Measurements from ENCODE around the gene CXCR6. TPM values are rescaled to one million over a fixed set of nuclear protein-coding genes. Genes with fewer than 3 reads are reported as not detected.

CXCR6 gene
- polyA plus RNA-seq, 2 donors, result 0.90 to 1.6 TPM

- no peaks in the 10 kb centered on the region for H3K27me3 ChIP-seq (ENCODE audit: control insufficient read depth in 1 of 2, insufficient read depth in 2 of 2, low read length in 2 of 2)
- 89 to 91% methylated on average over 6 of the region's 6 CpGs for WGBS, 2 donors
- no peak overlapping the region for H3K27ac ChIP-seq (ENCODE audit: low read depth in 2 of 2, low read length in 1 of 2)
- no peaks in the 10 kb centered on the region for H3K4me1 ChIP-seq (ENCODE audit: control insufficient read depth in 2 of 2, insufficient read depth in 2 of 2, low read length in 1 of 2)
- H3K36me3 ChIP-seq (ENCODE audit: control insufficient read depth in 2 of 2, insufficient read depth in 2 of 2, low read length in 1 of 2), result no peaks in the 10 kb centered on the region
- no peaks in the 10 kb centered on the region for H3K9me3 ChIP-seq (ENCODE audit: control insufficient read depth in 2 of 2, insufficient read depth in 1 of 2, low read depth in 1 of 2, low read length in 1 of 2)
- no peak overlapping the region for H3K4me3 ChIP-seq (ENCODE audit: low read depth in 1 of 2, low read length in 2 of 2)
Measured at GRCh38 chr3:45909542-45909941, 33.7 kb upstream of the CXCR6 start.

- Histone ChIP-seq H3K4me1 (ENCODE audit: control insufficient read depth in 2 of 2, insufficient read depth in 2 of 2, low read length in 1 of 2) (no peaks in the 10 kb centered on the region), H3K4me3 (ENCODE audit: low read depth in 1 of 2, low read length in 2 of 2) (no peak overlapping the region), H3K9me3 (ENCODE audit: control insufficient read depth in 2 of 2, insufficient read depth in 1 of 2, low read depth in 1 of 2, low read length in 1 of 2) (no peaks in the 10 kb centered on the region), H3K27me3 (ENCODE audit: control insufficient read depth in 1 of 2, insufficient read depth in 2 of 2, low read length in 2 of 2) (no peaks in the 10 kb centered on the region), H3K27ac (ENCODE audit: low read depth in 2 of 2, low read length in 1 of 2) (no peak overlapping the region), H3K36me3 (ENCODE audit: control insufficient read depth in 2 of 2, insufficient read depth in 2 of 2, low read length in 1 of 2) (no peaks in the 10 kb centered on the region)
- 78 to 80% methylated on average over 4 of the region's 4 CpGs for WGBS, 2 donors
Measured at GRCh38 chr3:45910892-45911291, 32.4 kb upstream of the CXCR6 start.

- Histone ChIP-seq H3K4me1 (ENCODE audit: control insufficient read depth in 2 of 2, insufficient read depth in 2 of 2, low read length in 1 of 2) (peaks cover 0 to 3% of the 10 kb centered on the region in 2 donors), H3K36me3 (ENCODE audit: control insufficient read depth in 2 of 2, insufficient read depth in 2 of 2, low read length in 1 of 2) (no peaks in the 10 kb centered on the region), H3K4me3 (ENCODE audit: low read depth in 1 of 2, low read length in 2 of 2) (no peak overlapping the region), H3K27me3 (ENCODE audit: control insufficient read depth in 1 of 2, insufficient read depth in 2 of 2, low read length in 2 of 2) (no peaks in the 10 kb centered on the region), H3K9me3 (ENCODE audit: control insufficient read depth in 2 of 2, insufficient read depth in 1 of 2, low read depth in 1 of 2, low read length in 1 of 2) (no peaks in the 10 kb centered on the region), H3K27ac (ENCODE audit: low read depth in 2 of 2, low read length in 1 of 2) (no peak overlapping the region)
- 94 to 95% methylated on average over 11 of the region's 11 CpGs for WGBS, 2 donors
Measured at GRCh38 chr3:45911511-45912226, 31.6 kb upstream of the CXCR6 start.

GRCh38 chr3:45912435-45912834, 30.8 kb upstream of the CXCR6 start:
- 89 to 92% methylated on average over 6 of the region's 6 CpGs for WGBS, 2 donors
- Histone ChIP-seq H3K27ac (ENCODE audit: low read depth in 2 of 2, low read length in 1 of 2) (no peak overlapping the region), H3K4me3 (ENCODE audit: low read depth in 1 of 2, low read length in 2 of 2) (no peak overlapping the region)

GRCh38 chr3:45914362-45915058, 28.8 kb upstream of the CXCR6 start:
- Histone ChIP-seq H3K4me3 (ENCODE audit: low read depth in 1 of 2, low read length in 2 of 2) (no peak overlapping the region), H3K27ac (ENCODE audit: low read depth in 2 of 2, low read length in 1 of 2) (no peak overlapping the region)
- 83 to 92% methylated on average over 7 of the region's 7 CpGs for WGBS, 2 donors

More at GRCh38 chr3:45912435-45912834, 30.8 kb upstream of the CXCR6 start:
- H3K27me3 ChIP-seq (ENCODE audit: control insufficient read depth in 1 of 2, insufficient read depth in 2 of 2, low read length in 2 of 2), result no peaks in the 10 kb centered on the region
- no peaks in the 10 kb centered on the region for H3K9me3 ChIP-seq (ENCODE audit: control insufficient read depth in 2 of 2, insufficient read depth in 1 of 2, low read depth in 1 of 2, low read length in 1 of 2)
- H3K4me1 ChIP-seq (ENCODE audit: control insufficient read depth in 2 of 2, insufficient read depth in 2 of 2, low read length in 1 of 2), result peaks cover 0 to 7% of the 10 kb centered on the region in 2 donors
- H3K36me3 ChIP-seq (ENCODE audit: control insufficient read depth in 2 of 2, insufficient read depth in 2 of 2, low read length in 1 of 2), result no peaks in the 10 kb centered on the region

GRCh38 chr3:45915059-45915439, 28.2 kb upstream of the CXCR6 start:
- Histone ChIP-seq H3K4me1 (ENCODE audit: control insufficient read depth in 2 of 2, insufficient read depth in 2 of 2, low read length in 1 of 2) (peaks cover 0 to 7% of the 10 kb centered on the region in 2 donors), H3K27me3 (ENCODE audit: control insufficient read depth in 1 of 2, insufficient read depth in 2 of 2, low read length in 2 of 2) (no peaks in the 10 kb centered on the region), H3K36me3 (ENCODE audit: control insufficient read depth in 2 of 2, insufficient read depth in 2 of 2, low read length in 1 of 2) (peaks cover 5 to 6% of the 10 kb centered on the region in 2 donors), H3K9me3 (ENCODE audit: control insufficient read depth in 2 of 2, insufficient read depth in 1 of 2, low read depth in 1 of 2, low read length in 1 of 2) (no peaks in the 10 kb centered on the region), H3K27ac (ENCODE audit: low read depth in 2 of 2, low read length in 1 of 2) (no peak overlapping the region), H3K4me3 (ENCODE audit: low read depth in 1 of 2, low read length in 2 of 2) (no peak overlapping the region)
- 86 to 89% methylated on average over 9 of the region's 9 CpGs for WGBS, 2 donors

More at GRCh38 chr3:45914362-45915058, 28.8 kb upstream of the CXCR6 start:
- no peaks in the 10 kb centered on the region for H3K27me3 ChIP-seq (ENCODE audit: control insufficient read depth in 1 of 2, insufficient read depth in 2 of 2, low read length in 2 of 2)
- H3K4me1 ChIP-seq (ENCODE audit: control insufficient read depth in 2 of 2, insufficient read depth in 2 of 2, low read length in 1 of 2), result peaks cover 0 to 7% of the 10 kb centered on the region in 2 donors
- H3K36me3 ChIP-seq (ENCODE audit: control insufficient read depth in 2 of 2, insufficient read depth in 2 of 2, low read length in 1 of 2), result peaks cover under 1 to 5% of the 10 kb centered on the region in 2 donors
- H3K9me3 ChIP-seq (ENCODE audit: control insufficient read depth in 2 of 2, insufficient read depth in 1 of 2, low read depth in 1 of 2, low read length in 1 of 2), result no peaks in the 10 kb centered on the region

GRCh38 chr3:45915518-45916231, 27.6 kb upstream of the CXCR6 start:
- Histone ChIP-seq H3K27ac (ENCODE audit: low read depth in 2 of 2, low read length in 1 of 2) (peak overlapping the region in 1 of 2 donors; percentile 29), H3K27me3 (ENCODE audit: control insufficient read depth in 1 of 2, insufficient read depth in 2 of 2, low read length in 2 of 2) (no peaks in the 10 kb centered on the region), H3K4me1 (ENCODE audit: control insufficient read depth in 2 of 2, insufficient read depth in 2 of 2, low read length in 1 of 2) (peaks cover 0 to 7% of the 10 kb centered on the region in 2 donors), H3K9me3 (ENCODE audit: control insufficient read depth in 2 of 2, insufficient read depth in 1 of 2, low read depth in 1 of 2, low read length in 1 of 2) (no peaks in the 10 kb centered on the region), H3K4me3 (ENCODE audit: low read depth in 1 of 2, low read length in 2 of 2) (no peak overlapping the region), H3K36me3 (ENCODE audit: control insufficient read depth in 2 of 2, insufficient read depth in 2 of 2, low read length in 1 of 2) (peaks cover 5 to 10% of the 10 kb centered on the region in 2 donors)
- WGBS, 2 donors, result 25 to 34% methylated on average over 13 of the region's 13 CpGs

- Histone ChIP-seq H3K4me3 (ENCODE audit: low read depth in 1 of 2, low read length in 2 of 2) (no peak overlapping the region), H3K27ac (ENCODE audit: low read depth in 2 of 2, low read length in 1 of 2) (peak overlapping the region in 1 of 2 donors; percentile 1), H3K36me3 (ENCODE audit: control insufficient read depth in 2 of 2, insufficient read depth in 2 of 2, low read length in 1 of 2) (peaks cover 11 to 26% of the 10 kb centered on the region in 2 donors), H3K27me3 (ENCODE audit: control insufficient read depth in 1 of 2, insufficient read depth in 2 of 2, low read length in 2 of 2) (no peaks in the 10 kb centered on the region), H3K9me3 (ENCODE audit: control insufficient read depth in 2 of 2, insufficient read depth in 1 of 2, low read depth in 1 of 2, low read length in 1 of 2) (no peaks in the 10 kb centered on the region), H3K4me1 (ENCODE audit: control insufficient read depth in 2 of 2, insufficient read depth in 2 of 2, low read length in 1 of 2) (peaks cover 0 to 7% of the 10 kb centered on the region in 2 donors)
- 64 to 76% methylated on average over 6 of the region's 6 CpGs for WGBS, 2 donors
Measured at GRCh38 chr3:45917146-45917898, 25.9 kb upstream of the CXCR6 start.

Measured in esophagus (tissue), 2 donors.